Spleen (tissue), 7 donors: ENCODE measurements around the gene NOSIP.

ENCODE experiments used
- POLR2A ChIP-seq, 3 donors: fragments of 450-650 bp; IDR thresholded peaks; one replicate each; pipeline ENCODE4 v1.5.1; 2017; ENCODE audit warnings: antibody characterized with exemption in 3 of 3, mild to moderate bottlenecking in 1 of 3
- POLR2AphosphoS5 ChIP-seq, 3 donors: sonication (generic); formaldehyde crosslinking; IDR thresholded peaks; one replicate each; pipeline ENCODE4 v1.5.1; 2017; ENCODE audit warnings: antibody characterized with exemption in 3 of 3
- TF ChIP-seq, protein P1 (sequence below), 11 experiments: fragments of 200-600 bp in 7 of 11; fragments of 450-650 bp in 4 of 11; sonication (generic) in 4 of 11; IDR thresholded peaks in 8 of 11; conservative IDR thresholded peaks in 3 of 11; 1 replicate in 7 of 11; 2 replicates in 4 of 11; pipeline versions ENCODE4 v1.4.0 to v1.8.0; 2016 to 2021; ENCODE audit warnings: antibody characterized with exemption in 11 of 11, inconsistent platforms in 4 of 11, mild to moderate bottlenecking in 1 of 11
- donor health status: DM: no; HTN: no; CAD: no; lungs with moderate emphysema.
- donor health status: DM: no; HTN: no; CAD: no.
- donor health status: DM: no; HTN: no; CAD: no.

- TF ChIP-seq POLR2A (IDR thresholded peaks at IDR 0.05) (no peak), POLR2AphosphoS5 (IDR thresholded peaks at IDR 0.05) (no peak)
- TF ChIP-seq, protein P1, sequence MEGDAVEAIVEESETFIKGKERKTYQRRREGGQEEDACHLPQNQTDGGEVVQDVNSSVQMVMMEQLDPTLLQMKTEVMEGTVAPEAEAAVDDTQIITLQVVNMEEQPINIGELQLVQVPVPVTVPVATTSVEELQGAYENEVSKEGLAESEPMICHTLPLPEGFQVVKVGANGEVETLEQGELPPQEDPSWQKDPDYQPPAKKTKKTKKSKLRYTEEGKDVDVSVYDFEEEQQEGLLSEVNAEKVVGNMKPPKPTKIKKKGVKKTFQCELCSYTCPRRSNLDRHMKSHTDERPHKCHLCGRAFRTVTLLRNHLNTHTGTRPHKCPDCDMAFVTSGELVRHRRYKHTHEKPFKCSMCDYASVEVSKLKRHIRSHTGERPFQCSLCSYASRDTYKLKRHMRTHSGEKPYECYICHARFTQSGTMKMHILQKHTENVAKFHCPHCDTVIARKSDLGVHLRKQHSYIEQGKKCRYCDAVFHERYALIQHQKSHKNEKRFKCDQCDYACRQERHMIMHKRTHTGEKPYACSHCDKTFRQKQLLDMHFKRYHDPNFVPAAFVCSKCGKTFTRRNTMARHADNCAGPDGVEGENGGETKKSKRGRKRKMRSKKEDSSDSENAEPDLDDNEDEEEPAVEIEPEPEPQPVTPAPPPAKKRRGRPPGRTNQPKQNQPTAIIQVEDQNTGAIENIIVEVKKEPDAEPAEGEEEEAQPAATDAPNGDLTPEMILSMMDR (IDR thresholded peaks at IDR 0.05 in 8 of 11, conservative IDR thresholded peaks at IDR 0.05 in 3 of 11): no peak
Measured at GRCh38 chr19:49559928-49560327, 20.4 kb downstream of the NOSIP start.
